Fibroblast of pulmonary artery (primary cell): Measurements from ENCODE around the gene LDLR.
"Not testable (repeated sequence)": the region's sequence is repeated elsewhere in the genome, so short reads cannot be mapped to it uniquely, and the experiment has no call there.

Experiments used
- DNase-seq: peaks from one replicate; pipeline ENCODE4 v3.0.0-alpha.2; 2010; ENCODE audit warnings: low read depth
- H3K4me3 ChIP-seq: replicated peaks from 2 replicates; pipeline ENCODE4 v1.5.1; 2011; ENCODE audit warnings: low read depth, mild to moderate bottlenecking, control low read depth, low read length, moderate library complexity
- TF ChIP-seq, protein P1 (sequence below): IDR thresholded peaks from 2 replicates; pipeline ENCODE4 v1.5.1; 2011; ENCODE audit warnings: mild to moderate bottlenecking, control low read depth, low read length, inconsistent platforms; ENCODE audit errors: missing control alignments

Gene LDLR

DNA sequence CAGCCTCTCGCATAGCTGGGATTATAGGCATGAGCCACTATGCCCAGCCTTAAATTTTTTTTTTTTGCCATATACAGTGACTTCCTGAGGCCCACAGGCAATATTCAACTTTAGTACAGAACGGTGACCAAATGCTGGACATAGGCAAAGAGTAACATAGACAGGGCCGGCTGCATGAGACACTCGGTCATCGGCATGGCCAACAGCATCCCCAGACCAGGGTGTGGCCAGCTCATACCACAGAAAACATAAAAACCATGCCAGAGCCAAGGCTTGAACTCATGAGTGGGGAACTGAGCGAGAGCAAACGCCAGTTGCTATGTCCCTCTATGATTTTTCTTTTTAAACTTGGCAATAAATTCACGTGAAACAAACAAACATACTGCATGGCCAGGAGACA is 91.1 kb downstream of the LDLR start:
- H3K4me3 ChIP-seq: no peak overlapping the region
- no peak for DNase-seq
- TF ChIP-seq, protein P1, sequence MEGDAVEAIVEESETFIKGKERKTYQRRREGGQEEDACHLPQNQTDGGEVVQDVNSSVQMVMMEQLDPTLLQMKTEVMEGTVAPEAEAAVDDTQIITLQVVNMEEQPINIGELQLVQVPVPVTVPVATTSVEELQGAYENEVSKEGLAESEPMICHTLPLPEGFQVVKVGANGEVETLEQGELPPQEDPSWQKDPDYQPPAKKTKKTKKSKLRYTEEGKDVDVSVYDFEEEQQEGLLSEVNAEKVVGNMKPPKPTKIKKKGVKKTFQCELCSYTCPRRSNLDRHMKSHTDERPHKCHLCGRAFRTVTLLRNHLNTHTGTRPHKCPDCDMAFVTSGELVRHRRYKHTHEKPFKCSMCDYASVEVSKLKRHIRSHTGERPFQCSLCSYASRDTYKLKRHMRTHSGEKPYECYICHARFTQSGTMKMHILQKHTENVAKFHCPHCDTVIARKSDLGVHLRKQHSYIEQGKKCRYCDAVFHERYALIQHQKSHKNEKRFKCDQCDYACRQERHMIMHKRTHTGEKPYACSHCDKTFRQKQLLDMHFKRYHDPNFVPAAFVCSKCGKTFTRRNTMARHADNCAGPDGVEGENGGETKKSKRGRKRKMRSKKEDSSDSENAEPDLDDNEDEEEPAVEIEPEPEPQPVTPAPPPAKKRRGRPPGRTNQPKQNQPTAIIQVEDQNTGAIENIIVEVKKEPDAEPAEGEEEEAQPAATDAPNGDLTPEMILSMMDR: no peak

DNA sequence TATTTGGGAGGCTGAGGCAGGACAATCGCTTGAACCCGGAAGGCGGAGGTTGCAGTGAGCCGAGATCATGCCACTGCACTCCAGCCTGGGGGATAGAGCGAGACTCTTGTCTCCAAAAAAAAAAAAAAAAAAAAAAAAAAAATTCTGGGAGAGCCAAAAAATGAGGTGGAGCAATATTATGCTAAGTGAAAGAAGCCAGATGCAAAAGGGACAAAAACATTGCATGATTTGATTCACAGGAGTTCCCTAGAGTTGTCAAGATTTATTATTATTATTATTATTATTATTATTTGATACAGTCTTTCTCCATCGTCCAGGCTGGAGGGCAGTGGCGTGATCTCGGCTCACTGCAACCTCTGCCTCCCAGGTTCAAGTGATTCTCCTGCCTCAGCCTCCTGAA is 91.7 kb downstream of the LDLR start:
- not testable (repeated sequence) for DNase-seq, H3K4me3 ChIP-seq

DNA sequence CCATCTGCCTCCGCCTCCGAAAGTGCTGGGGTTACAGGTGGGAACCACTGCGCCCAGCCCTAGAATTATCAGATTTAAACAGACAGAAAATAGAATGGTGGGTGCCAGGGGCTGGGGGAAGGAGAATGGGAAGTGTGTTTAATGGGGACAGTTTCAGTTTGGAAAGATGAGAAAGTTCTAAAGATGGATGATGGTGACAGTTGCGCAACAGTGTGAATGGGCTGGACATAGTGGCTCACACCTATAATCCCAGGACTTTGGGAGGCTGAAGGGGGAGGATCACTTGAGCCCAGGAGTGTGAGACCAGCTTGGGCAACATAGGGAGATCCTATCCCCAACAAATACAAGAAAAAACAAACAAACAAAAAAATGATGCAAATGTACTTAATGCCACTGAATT is 92.2 kb downstream of the LDLR start:
- DNase-seq: no peak
- TF ChIP-seq, protein P1: no peak
- H3K4me3 ChIP-seq: no peak overlapping the region
